Fibroblast of skin of left biceps (primary cell): ENCODE data around the gene EPHB1.
"Not testable (repeated sequence)": the region's sequence is repeated elsewhere in the genome, so short reads cannot be mapped to it uniquely, and the experiment has no call there.

Experiments used
- DNase-seq, 2 experiments: peaks; one replicate each; pipeline ENCODE4 v3.0.0-alpha.2; 2013; ENCODE audit warnings: low read depth in 2 of 2

EPHB1 gene

DNA sequence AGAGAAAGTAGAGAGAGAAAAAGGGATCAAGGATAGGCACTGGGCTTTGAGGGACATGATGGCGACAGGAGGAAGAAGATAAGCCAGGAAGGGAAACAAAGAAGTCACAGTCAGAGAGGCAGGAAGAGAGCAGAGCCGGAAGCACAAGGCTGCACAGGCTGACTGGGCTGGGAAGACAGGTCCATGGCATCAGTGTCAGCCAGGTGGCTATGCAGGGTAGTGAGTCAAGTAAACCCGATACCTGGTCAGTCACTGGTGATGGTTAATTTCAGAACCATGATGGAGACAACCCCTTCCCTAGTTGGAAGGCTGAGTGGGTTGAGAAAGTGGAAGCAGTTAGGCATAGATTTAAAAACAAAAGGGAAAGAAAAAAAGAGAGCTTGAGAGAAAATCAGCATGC, 203.8 kb downstream of the EPHB1 start:
- DNase-seq: no peak

GRCh38 chr3:135000465-135000864, 205.4 kb downstream of the EPHB1 start:
- DNase-seq: no peak

GRCh38 chr3:135005616-135006015, 210.6 kb downstream of the EPHB1 start:
- DNase-seq: not testable (repeated sequence)

- DNase-seq: peak; percentile 7 to 16
Observed at GRCh38 chr3:135007607-135008006, 212.5 kb downstream of the EPHB1 start.

- DNase-seq: no peak
Observed at GRCh38 chr3:135008326-135008725, 213.3 kb downstream of the EPHB1 start.

- no peak for DNase-seq
Observed at GRCh38 chr3:135009014-135009413, 214.0 kb downstream of the EPHB1 start.

DNA sequence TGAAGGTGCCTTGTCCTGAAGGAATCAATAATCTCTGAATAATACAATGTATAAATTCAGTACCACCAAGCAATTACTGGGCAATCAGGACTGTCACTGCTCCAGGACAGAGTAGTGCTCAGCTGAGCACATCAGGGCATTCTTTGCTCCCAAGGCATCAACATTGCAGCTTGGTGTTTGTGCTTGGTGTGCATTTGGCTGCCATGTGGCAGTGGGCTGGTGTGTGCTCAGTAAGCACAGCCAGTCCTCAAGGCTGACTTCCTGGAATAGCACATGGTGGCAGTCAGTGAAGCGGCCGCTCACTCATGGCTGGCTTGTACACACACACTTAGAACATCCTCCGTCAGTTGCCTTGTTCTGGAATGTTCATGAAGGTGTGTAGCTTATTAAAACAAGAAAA, 217.0 kb downstream of the EPHB1 start:
- DNase-seq: no peak

DNA sequence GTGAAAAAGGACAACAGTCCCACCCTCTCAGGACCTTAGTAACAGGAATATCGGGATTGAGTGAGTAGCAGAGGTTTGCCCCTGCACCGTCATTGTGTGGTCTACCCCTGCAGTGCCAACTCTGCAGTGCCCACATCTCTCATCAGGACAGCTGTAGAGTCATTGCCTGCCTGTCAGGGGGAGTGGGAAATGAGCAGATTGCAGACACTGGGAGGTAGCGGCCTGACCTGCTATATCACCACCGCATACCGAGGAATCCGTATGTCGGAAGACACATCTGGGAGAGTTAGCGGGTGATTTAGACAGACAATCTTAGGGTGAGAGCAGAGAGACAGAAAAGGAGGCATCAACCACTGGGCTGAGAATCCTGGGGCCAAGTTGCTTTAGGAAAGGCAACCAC, 218.1 kb downstream of the EPHB1 start:
- DNase-seq: no peak

- DNase-seq: no peak
Observed at GRCh38 chr3:135014566-135014965, 219.5 kb downstream of the EPHB1 start.

- DNase-seq: no peak
Observed at GRCh38 chr3:135017003-135017893, 222.2 kb downstream of the EPHB1 start.

DNA sequence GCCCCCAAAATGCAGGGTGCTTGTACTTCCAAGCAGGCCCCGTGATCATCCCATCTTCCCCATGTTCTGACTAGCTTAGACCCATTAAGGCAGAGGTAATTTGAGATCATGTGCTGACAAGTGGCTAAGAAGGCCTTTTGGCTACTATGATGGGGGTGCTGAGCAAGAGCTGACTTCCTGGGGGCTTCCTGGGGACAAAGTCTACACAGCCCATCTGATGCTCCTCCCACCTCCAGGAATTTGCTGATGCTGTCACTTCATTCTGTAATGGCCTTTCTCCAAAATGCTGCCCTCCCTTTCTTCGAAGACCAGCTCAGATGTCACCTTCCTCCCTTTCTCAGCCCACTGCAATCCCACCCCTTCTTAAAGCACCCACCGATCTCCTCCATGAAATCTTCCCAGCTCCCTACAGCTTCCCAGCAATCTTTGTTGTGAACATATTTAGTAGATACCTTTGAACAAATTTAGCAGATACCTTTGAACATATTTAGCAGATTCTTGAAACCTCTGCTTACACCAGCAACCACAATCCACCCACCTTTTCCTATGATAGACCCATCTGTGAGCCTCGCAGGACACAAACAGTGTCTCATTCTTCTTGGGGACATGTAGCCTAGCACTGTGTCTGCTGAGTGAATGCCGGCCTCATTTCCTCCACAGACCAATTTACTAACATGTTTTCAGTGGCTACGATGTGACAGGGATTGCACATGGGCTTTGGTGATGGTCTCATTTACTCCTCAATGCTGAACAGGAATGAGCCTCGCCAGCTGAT, 223.3 kb downstream of the EPHB1 start:
- no peak for DNase-seq

- no peak for DNase-seq
Observed at GRCh38 chr3:135020181-135020580, 225.1 kb downstream of the EPHB1 start.

GRCh38 chr3:135023996-135024658, 229.1 kb downstream of the EPHB1 start:
- no peak for DNase-seq

DNA sequence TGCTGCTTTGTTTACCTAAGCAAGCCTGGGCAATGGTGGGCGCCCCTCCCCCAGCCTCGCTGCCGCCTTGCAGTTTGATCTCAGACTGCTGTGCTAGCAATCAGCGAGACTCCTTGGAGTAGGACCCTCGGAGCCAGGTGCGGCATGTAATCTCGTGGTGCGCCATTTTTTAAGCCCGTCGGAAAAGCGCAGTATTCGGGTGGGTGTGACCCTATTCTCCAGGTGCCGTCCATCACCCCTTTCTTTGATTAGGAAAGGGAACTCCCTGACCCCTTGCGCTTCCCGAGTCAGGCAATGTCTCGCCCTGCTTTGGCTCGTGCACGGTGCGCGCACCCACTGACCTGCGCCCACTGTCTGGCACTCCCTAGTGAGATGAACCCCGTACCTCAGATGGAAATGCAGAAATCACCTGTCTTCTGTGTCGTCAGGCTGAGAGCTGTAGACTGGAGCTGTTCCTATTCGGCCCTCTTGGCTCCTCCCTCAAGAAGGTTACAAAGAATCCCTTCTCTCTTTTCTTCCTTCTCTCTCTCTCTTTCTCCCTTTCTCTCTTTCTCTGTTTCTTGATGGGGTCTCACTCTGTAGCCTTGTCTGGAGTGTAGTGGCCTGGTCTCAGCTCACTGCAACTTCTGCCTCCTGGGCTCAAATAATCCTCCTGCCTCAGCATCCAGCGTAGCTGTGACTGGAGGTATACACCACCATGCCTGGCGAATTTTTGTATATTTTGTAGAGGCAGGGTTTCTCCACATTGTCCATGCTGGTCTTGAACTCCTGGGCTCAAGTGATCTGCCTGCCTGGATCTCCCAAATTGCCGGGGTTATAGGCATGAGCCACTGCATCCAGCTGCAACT, 235.9 kb downstream of the EPHB1 start:
- not testable (repeated sequence) for DNase-seq

DNA sequence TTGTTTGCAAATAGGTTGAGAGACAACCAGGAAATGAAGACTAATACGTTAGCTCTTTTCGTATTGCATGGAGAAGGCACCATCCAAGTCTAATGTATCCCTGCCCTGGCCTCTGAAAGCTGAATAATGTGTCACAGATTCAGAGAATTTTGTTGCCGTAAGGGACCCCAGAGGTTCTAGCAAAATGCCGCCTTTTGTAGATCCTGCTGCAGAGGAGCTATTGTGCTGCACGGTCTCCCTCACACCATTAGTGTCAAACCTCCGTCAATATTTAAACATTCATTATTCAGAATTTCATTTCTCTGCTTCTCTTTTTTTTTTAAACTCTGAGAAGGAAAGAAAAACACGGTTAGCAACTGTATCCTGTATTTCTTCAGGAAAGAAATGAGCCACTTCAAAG, 238.7 kb downstream of the EPHB1 start:
- DNase-seq: no peak

DNA sequence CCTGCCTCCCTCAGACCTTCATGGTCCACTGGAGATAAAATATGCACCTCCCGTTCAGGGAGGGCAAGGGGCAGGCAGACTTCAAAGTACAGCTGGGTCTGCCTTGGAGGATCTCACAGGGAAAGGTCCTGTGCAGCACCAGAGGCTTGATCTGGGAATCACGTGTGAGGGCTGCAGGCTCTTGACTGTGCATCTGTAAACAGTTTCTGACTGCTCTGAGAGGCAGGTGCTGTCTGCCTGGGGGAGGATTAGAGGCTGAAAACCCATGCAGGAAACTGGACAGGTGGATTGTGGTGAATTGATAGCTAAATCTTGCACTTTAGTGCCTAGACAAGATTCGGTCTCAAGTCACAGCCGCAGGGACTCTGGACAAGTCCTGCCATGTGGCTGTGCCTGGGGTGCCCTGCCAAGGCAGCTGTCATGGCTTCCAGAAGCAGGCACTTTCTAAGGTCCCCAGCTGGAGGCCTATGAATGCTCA, 239.3 kb downstream of the EPHB1 start:
- DNase-seq: no peak

- DNase-seq: no peak
Observed at GRCh38 chr3:135034891-135035440, 239.9 kb downstream of the EPHB1 start.

DNA sequence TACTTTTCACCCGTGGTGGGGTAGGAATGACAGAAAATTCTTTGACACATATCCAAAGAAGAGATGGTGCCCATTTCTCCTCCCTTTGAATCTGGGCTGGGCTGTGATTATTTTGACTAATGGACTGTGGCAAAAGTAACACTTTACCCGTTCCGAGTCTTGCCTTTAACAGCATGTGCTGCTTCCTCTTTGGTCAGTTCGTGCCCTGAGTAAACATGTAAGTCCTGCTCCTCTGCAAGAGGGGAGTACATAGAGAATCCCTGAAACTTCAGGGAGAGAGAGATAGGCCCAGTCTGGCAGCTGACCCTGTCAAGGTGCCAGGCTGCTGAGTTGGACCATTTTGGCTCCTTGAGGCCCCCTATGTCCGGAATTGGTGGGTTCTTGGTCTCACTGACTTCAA, 243.1 kb downstream of the EPHB1 start:
- no peak for DNase-seq

- DNase-seq: not testable (repeated sequence)
Observed at GRCh38 chr3:135039536-135039935, 244.5 kb downstream of the EPHB1 start.

DNA sequence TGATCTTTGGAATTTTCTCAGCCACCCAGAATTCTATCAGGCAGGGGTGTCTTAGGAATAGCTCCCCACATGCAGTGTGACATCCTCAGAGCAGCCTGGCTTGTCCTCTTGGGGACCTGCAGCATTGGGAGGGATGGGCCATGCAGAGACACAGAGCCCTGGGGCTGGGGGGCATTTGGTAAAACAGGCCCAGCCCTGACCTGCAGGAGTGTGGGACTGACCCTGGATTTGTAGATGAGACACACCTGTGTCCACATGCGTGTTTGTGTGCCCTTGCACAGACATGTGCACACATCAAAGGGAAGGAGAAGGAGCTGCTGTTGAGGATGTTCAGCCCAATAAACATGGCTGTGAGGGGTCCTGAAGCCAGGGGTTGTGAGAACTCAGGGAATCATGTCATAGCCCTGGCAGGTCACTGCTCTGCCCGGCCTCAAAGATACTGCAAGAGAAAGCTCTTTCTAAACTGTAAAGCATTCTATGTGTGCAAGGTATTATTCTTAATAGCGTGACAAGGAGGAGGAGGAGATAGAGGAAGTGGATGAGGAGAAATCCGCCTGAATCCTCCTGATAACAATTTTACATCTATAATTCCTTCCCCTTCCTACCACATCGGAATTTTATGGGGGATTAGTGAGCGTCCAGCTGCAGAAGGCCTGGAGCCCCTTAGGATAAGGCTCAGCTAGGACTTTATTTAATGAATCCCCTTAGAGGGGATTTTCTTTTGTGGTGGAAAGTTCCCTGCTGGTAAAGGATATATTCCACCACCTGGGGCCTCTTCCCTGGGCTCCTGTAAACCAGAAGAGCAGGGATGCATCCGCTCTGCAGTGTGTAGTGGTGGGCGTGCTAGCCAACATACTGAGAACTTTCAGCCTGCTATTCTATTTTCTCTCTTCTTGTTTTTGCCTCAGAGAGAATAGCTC, 245.5 kb downstream of the EPHB1 start:
- DNase-seq: no peak
